ENCODE measurements around the gene ANKRD33B. TPM values are rescaled to one million over a fixed set of nuclear protein-coding genes. Genes with fewer than 3 reads are reported as not detected.

ANKRD33B gene
- total RNA-seq, 1 experiment from 2014 or later, result 14.9 TPM

DNA sequence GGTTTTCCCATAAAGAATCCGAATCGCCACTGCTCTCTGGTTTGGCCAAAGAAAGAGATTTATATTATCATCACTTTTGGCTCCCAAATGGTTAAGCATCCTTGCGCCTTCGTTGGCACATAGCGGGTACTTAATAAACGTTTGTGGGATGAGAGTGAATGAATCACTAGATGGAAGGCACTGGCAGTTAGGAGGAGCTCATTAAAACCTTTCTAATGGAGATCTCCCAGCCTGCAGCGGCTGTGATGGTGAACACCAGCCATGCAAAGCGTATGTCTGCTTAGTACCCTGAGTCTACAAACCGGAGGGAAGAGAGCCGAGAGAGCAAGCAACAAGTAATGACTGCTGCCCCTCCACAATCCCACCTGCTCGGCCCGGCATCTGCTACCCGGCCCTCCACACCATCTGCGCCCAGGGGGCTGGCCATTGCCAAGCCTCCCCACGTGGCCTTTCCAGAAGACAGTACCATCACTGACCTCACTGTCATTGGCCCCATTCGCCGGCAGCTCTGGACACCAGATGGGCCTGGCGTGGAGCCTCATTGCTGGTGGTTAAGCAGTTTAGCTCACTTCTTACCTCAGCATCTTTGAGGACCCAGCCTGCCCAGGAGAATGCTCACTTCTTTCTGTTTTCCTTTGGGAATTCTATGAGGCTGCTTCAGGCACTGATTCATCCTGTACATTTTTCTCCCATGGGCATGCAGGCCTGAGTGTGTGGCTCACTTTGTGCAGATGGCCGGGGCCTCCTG is 39.3 kb upstream of the ANKRD33B start:
- intact Hi-C loops (cut with micrococcal nuclease), result no loop called here
- Histone ChIP-seq H3K27ac (ENCODE audit: low read length) (no peak overlapping the region), H3K4me3 (ENCODE audit: low read length) (no peak overlapping the region), H3K4me1 (ENCODE audit: insufficient read depth, low read length) (no peaks in the 10 kb centered on the region), H3K4me2 (ENCODE audit: low read length) (no peak overlapping the region), H3K36me3 (ENCODE audit: low read depth, low read length) (no peaks in the 10 kb centered on the region), H3K9me3 (ENCODE audit: low read length) (no peaks in the 10 kb centered on the region), H3K27me3 (ENCODE audit: low read length) (no peaks in the 10 kb centered on the region), H2AFZ (ENCODE audit: low read length) (0 out of 2 replicates have a peak overlapping the region, but pooled peaks have one; percentile 6), H3F3A (ENCODE audit: low read length, unreplicated experiment) (no peaks in the 10 kb centered on the region), H4K20me1 (ENCODE audit: low read length) (no peaks in the 10 kb centered on the region), H3K79me2 (ENCODE audit: low read length) (no peaks in the 10 kb centered on the region), H3K9ac (ENCODE audit: low read length) (no peak overlapping the region), H3K9me2 (replicated peaks; ENCODE audit: low read length) (no peaks in the 10 kb centered on the region)
- TF ChIP-seq EZH2 (IDR thresholded peaks at IDR 0.05; ENCODE audit: low read length, unreplicated experiment) (no peak), EZH2phosphoT487 (IDR thresholded peaks at IDR 0.05; ENCODE audit: borderline replicate concordance, low read length) (no peak)
- TF ChIP-seq, protein P1, sequence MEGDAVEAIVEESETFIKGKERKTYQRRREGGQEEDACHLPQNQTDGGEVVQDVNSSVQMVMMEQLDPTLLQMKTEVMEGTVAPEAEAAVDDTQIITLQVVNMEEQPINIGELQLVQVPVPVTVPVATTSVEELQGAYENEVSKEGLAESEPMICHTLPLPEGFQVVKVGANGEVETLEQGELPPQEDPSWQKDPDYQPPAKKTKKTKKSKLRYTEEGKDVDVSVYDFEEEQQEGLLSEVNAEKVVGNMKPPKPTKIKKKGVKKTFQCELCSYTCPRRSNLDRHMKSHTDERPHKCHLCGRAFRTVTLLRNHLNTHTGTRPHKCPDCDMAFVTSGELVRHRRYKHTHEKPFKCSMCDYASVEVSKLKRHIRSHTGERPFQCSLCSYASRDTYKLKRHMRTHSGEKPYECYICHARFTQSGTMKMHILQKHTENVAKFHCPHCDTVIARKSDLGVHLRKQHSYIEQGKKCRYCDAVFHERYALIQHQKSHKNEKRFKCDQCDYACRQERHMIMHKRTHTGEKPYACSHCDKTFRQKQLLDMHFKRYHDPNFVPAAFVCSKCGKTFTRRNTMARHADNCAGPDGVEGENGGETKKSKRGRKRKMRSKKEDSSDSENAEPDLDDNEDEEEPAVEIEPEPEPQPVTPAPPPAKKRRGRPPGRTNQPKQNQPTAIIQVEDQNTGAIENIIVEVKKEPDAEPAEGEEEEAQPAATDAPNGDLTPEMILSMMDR (conservative IDR thresholded peaks at IDR 0.05; ENCODE audit: low read depth, low read length), result no peak
- CTCF ChIA-PET, result no interaction called here
- ATAC-seq (no peak), DNase-seq (no peak)
- no TSS peak for BruUV-seq (replicated peaks)
- POLR2A ChIA-PET (ENCODE audit: unreplicated experiment), result no interaction called here

DNA sequence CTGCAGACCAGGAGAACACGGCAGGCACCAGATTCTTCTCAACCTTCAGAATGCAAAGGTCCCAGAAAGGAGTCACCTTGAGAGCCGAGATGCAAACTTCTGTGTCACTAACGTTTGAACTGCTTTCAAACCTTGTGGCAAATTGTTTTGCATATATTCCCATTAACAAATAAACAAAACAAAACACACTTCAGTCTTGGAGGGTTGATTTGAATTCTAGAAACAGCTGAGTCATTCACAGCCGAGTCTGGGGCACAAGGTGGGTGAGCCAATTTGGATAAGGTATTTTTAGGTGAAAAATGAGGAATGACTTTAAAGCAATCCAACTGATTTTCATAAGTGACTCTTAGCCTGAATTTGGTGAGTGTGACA is 38.8 kb upstream of the ANKRD33B start:
- H3K27me3 ChIP-seq (ENCODE audit: low read length), result no peaks in the 10 kb centered on the region
- H3K4me2 ChIP-seq (ENCODE audit: low read length), result no peak overlapping the region
- ATAC-seq (no peak), DNase-seq (no peak)
- no peaks in the 10 kb centered on the region for H3K9me2 ChIP-seq (replicated peaks; ENCODE audit: low read length)
- 0 out of 2 replicates have a peak overlapping the region, but pooled peaks have one; percentile 6 for H2AFZ ChIP-seq (ENCODE audit: low read length)
- BruUV-seq (replicated peaks), result no TSS peak
- H4K20me1 ChIP-seq (ENCODE audit: low read length), result no peaks in the 10 kb centered on the region
- H3K4me1 ChIP-seq (ENCODE audit: insufficient read depth, low read length), result no peaks in the 10 kb centered on the region
- H3K36me3 ChIP-seq (ENCODE audit: low read depth, low read length), result no peaks in the 10 kb centered on the region
- ChIA-PET POLR2A (ENCODE audit: unreplicated experiment) (no interaction called here), CTCF (no interaction called here)
- intact Hi-C loops (cut with micrococcal nuclease), result no loop called here
- no peaks in the 10 kb centered on the region for H3K79me2 ChIP-seq (ENCODE audit: low read length)
- H3K27ac ChIP-seq (ENCODE audit: low read length), result no peak overlapping the region
- no peak overlapping the region for H3K9ac ChIP-seq (ENCODE audit: low read length)
- no peak overlapping the region for H3K4me3 ChIP-seq (ENCODE audit: low read length)
- no peaks in the 10 kb centered on the region for H3K9me3 ChIP-seq (ENCODE audit: low read length)
- H3F3A ChIP-seq (ENCODE audit: low read length, unreplicated experiment), result no peaks in the 10 kb centered on the region
- TF ChIP-seq, protein P1 (conservative IDR thresholded peaks at IDR 0.05; ENCODE audit: low read depth, low read length), result no peak
- TF ChIP-seq EZH2phosphoT487 (IDR thresholded peaks at IDR 0.05; ENCODE audit: borderline replicate concordance, low read length), result no peak
- no peak for TF ChIP-seq EZH2 (IDR thresholded peaks at IDR 0.05; ENCODE audit: low read length, unreplicated experiment)

DNA sequence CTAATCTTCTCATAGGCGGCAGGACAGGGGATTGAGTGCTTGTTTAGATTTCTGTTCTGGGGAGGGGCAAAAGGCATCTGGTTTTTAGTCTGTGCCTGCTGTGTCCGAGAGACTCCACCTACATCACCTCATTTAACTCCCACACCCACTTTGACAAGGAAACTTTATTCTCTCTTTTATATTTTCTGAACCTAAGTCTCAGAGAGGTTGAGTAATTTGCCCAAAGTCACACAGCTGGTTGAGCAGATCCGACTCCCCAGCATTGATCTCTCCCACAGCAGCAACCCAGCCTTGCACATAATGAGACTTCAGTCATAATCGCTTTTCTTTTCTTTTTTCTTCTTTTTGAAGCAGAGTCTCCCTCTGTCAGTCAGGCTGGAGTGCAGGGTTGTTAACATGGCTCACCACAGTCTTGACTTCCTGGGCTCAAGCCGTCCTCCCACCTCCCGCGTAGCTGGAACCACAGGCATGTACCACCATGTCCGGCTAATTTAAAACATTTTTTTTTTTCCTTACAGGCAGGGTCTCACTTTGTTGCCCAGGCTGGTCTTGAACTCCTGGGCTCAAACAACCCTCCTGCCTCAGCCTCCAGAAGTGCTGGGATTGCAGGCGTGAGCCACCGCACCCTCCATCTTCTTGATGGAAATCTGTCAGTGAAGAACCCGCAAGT is 36.5 kb upstream of the ANKRD33B start:
- H3K9me2 ChIP-seq (replicated peaks; ENCODE audit: low read length), result no peaks in the 10 kb centered on the region
- H3K79me2 ChIP-seq (ENCODE audit: low read length), result no peaks in the 10 kb centered on the region
- intact Hi-C loops (cut with micrococcal nuclease), result no loop called here
- POLR2A ChIA-PET (ENCODE audit: unreplicated experiment), result no interaction called here
- H3K4me1 ChIP-seq (ENCODE audit: insufficient read depth, low read length), result no peaks in the 10 kb centered on the region
- H3K27ac ChIP-seq (ENCODE audit: low read length), result no peak overlapping the region
- no peaks in the 10 kb centered on the region for H3K9me3 ChIP-seq (ENCODE audit: low read length)
- no peak overlapping the region for H3K4me2 ChIP-seq (ENCODE audit: low read length)
- no peak for DNase-seq
- ATAC-seq, result no peak
- H4K20me1 ChIP-seq (ENCODE audit: low read length), result no peaks in the 10 kb centered on the region
- H3K27me3 ChIP-seq (ENCODE audit: low read length), result no peaks in the 10 kb centered on the region
- no peak overlapping the region for H2AFZ ChIP-seq (ENCODE audit: low read length)
- H3F3A ChIP-seq (ENCODE audit: low read length, unreplicated experiment), result no peaks in the 10 kb centered on the region
- TF ChIP-seq EZH2 (IDR thresholded peaks at IDR 0.05; ENCODE audit: low read length, unreplicated experiment) (no peak), EZH2phosphoT487 (IDR thresholded peaks at IDR 0.05; ENCODE audit: borderline replicate concordance, low read length) (no peak)
- CTCF ChIA-PET, result no interaction called here
- H3K36me3 ChIP-seq (ENCODE audit: low read depth, low read length), result no peaks in the 10 kb centered on the region
- no TSS peak for BruUV-seq (replicated peaks)
- no peak overlapping the region for H3K4me3 ChIP-seq (ENCODE audit: low read length)
- no peak overlapping the region for H3K9ac ChIP-seq (ENCODE audit: low read length)

Measured in PC-3 (cell line).